Right atrium auricular region (tissue), 2 donors: Measurements from ENCODE around the gene MMP23B. TPM values are rescaled to one million over a fixed set of nuclear protein-coding genes. Genes with fewer than 3 reads are reported as not detected.
"Not testable (repeated sequence)": the region's sequence is repeated elsewhere in the genome, so short reads cannot be mapped to it uniquely, and the experiment has no call there.

ENCODE experiments used
- DNase-seq: peaks from one replicate; pipeline ENCODE4 v3.0.0-alpha.2; 2019; ENCODE audit warnings: low spot score
- H3K27ac ChIP-seq, 2 donors: fragments of 200-600 bp; sonication (generic); 1 replicate in 1 of 2; 2 replicates in 1 of 2; pipeline ENCODE4 v1.5.1; 2016 to 2019
- H3K27me3 ChIP-seq, 2 donors: fragments of 200-600 bp; sonication (generic); one replicate each; pipeline versions ENCODE4 v1.5.1 to v1.6.0; 2017 to 2019
- H3K36me3 ChIP-seq: fragments of 200-600 bp; sonication (generic); one replicate; pipeline ENCODE4 v1.5.1; 2016
- H3K4me1 ChIP-seq, 2 donors: fragments of 200-600 bp; sonication (generic); one replicate each; pipeline versions ENCODE4 v1.5.1 to v1.6.0; 2017 to 2019
- H3K4me3 ChIP-seq, 2 donors: fragments of 200-600 bp; sonication (generic); 1 replicate in 1 of 2; 2 replicates in 1 of 2; pipeline ENCODE4 v1.5.1; 2017 to 2019; ENCODE audit warnings: mild to moderate bottlenecking in 1 of 2, moderate library complexity in 1 of 2
- H3K9me3 ChIP-seq, 2 donors: fragments of 200-600 bp; sonication (generic); one replicate each; pipeline ENCODE4 v1.5.1; 2019
- CTCF ChIP-seq, 2 donors: fragments of 200-600 bp; sonication (generic); IDR thresholded peaks; one replicate each; pipeline ENCODE4 v1.5.1; 2019; ENCODE audit warnings: antibody characterized with exemption in 2 of 2
- total RNA-seq, 2 donors: library from RNA; depleted of rRNA; stranded (reverse); fragments of >200 nt; gene quantifications; one replicate each; pipeline ENCODE4 v1.1.0, GENCODE V29; 2016

Gene MMP23B
- total RNA-seq, 2 donors from 2014 or later, result 17.5 to 26.9 TPM

GRCh38 chr1:1666526-1666925 is 34.6 kb downstream of the MMP23B start:
- Histone ChIP-seq H3K27ac (no peak overlapping the region), H3K4me3 (no peak overlapping the region), H3K4me1 (no peaks in the 10 kb centered on the region), H3K36me3 (peaks cover 37% of the 10 kb centered on the region), H3K9me3 (no peaks in the 10 kb centered on the region), H3K27me3 (no peaks in the 10 kb centered on the region)
- DNase-seq, result no peak
- TF ChIP-seq CTCF (IDR thresholded peaks at IDR 0.05), result no peak

GRCh38 chr1:1669468-1670440 is 37.8 kb downstream of the MMP23B start:
- no peak for DNase-seq
- H3K27me3 ChIP-seq, result no peaks in the 10 kb centered on the region
- no peaks in the 10 kb centered on the region for H3K9me3 ChIP-seq
- no peak for TF ChIP-seq CTCF (IDR thresholded peaks at IDR 0.05)
- no peak overlapping the region for H3K27ac ChIP-seq
- no peak overlapping the region for H3K4me3 ChIP-seq
- peaks cover 49% of the 10 kb centered on the region for H3K36me3 ChIP-seq
- H3K4me1 ChIP-seq, result no peaks in the 10 kb centered on the region

- DNase-seq, result no peak
- Histone ChIP-seq H3K4me1 (no peaks in the 10 kb centered on the region), H3K36me3 (peaks cover 39% of the 10 kb centered on the region), H3K27me3 (no peaks in the 10 kb centered on the region), H3K9me3 (no peaks in the 10 kb centered on the region), H3K4me3 (no peak overlapping the region), H3K27ac (no peak overlapping the region)
- TF ChIP-seq CTCF (IDR thresholded peaks at IDR 0.05), result no peak
Measured at GRCh38 chr1:1670866-1671265, 38.9 kb downstream of the MMP23B start.

GRCh38 chr1:1671365-1672119 is 39.6 kb downstream of the MMP23B start:
- no peak overlapping the region for H3K4me3 ChIP-seq
- peaks cover 32% of the 10 kb centered on the region for H3K36me3 ChIP-seq
- TF ChIP-seq CTCF (IDR thresholded peaks at IDR 0.05), result no peak
- H3K4me1 ChIP-seq, result no peaks in the 10 kb centered on the region
- H3K27ac ChIP-seq, result no peak overlapping the region
- no peaks in the 10 kb centered on the region for H3K9me3 ChIP-seq
- no peak for DNase-seq
- no peaks in the 10 kb centered on the region for H3K27me3 ChIP-seq

- no peaks in the 10 kb centered on the region for H3K9me3 ChIP-seq
- TF ChIP-seq CTCF (IDR thresholded peaks at IDR 0.05), result no peak
- no peaks in the 10 kb centered on the region for H3K4me1 ChIP-seq
- DNase-seq, result no peak
- H3K36me3 ChIP-seq, result peaks cover 30% of the 10 kb centered on the region
- H3K4me3 ChIP-seq, result no peak overlapping the region
- no peaks in the 10 kb centered on the region for H3K27me3 ChIP-seq
- no peak overlapping the region for H3K27ac ChIP-seq
Measured at GRCh38 chr1:1672181-1672965, 40.4 kb downstream of the MMP23B start.

GRCh38 chr1:1674806-1675205 is 42.8 kb downstream of the MMP23B start:
- Histone ChIP-seq H3K36me3 (peaks cover 21% of the 10 kb centered on the region), H3K4me1 (peaks cover 0 to 18% of the 10 kb centered on the region in 2 donors)
- H3K27ac ChIP-seq, H3K4me3 ChIP-seq, DNase-seq, H3K9me3 ChIP-seq, H3K27me3 ChIP-seq: not testable (repeated sequence)

- not testable (repeated sequence) for DNase-seq, H3K9me3 ChIP-seq, H3K27me3 ChIP-seq, H3K4me3 ChIP-seq, H3K27ac ChIP-seq
- H3K36me3 ChIP-seq, result peaks cover 21% of the 10 kb centered on the region
- peaks cover 0 to 18% of the 10 kb centered on the region in 2 donors for H3K4me1 ChIP-seq
Measured at GRCh38 chr1:1675218-1675617, 43.2 kb downstream of the MMP23B start.

GRCh38 chr1:1676087-1676486 is 44.1 kb downstream of the MMP23B start:
- not testable (repeated sequence) for H3K27ac ChIP-seq, H3K9me3 ChIP-seq, H3K4me3 ChIP-seq, H3K27me3 ChIP-seq, DNase-seq
- peaks cover 17% of the 10 kb centered on the region for H3K36me3 ChIP-seq
- peaks cover 0 to 18% of the 10 kb centered on the region in 2 donors for H3K4me1 ChIP-seq
